WTC11 (cell line): Measurements from ENCODE around the gene TREM2. TPM values are rescaled to one million over a fixed set of nuclear protein-coding genes. Genes with fewer than 3 reads are reported as not detected.

Experiments used
- ATAC-seq: fragments of 200-7000 bp; cut with Tn5 transposase; 2 replicates; pipeline ENCODE4 v1.10.0; 2021; ENCODE audit warnings: mild to moderate bottlenecking, moderate library complexity
- CTCF ChIA-PET: fragments of 300-600 bp; sonication (Branson Sonifier 250); formaldehyde crosslinking; loops from one replicate; lab custom pipeline; 2021; ENCODE audit warnings: antibody characterized with exemption; lab: Charles Lee
- POLR2A ChIA-PET: fragments of 350-600 bp; sonication (Branson Sonifier 250); formaldehyde crosslinking; loops from one replicate; lab custom pipeline; 2021; ENCODE audit warnings: antibody characterized with exemption; lab: Charles Lee
- DNase-seq: peaks from one replicate; pipeline ENCODE4 v3.0.0; 2021; ENCODE audit warnings: low spot score
- H3K27ac Mint-ChIP-seq: 2 replicates; pipeline ENCODE4 v1.8.0; 2021; ENCODE audit warnings: mixed read lengths
- H3K27me3 Mint-ChIP-seq: 2 replicates; pipeline ENCODE4 v1.8.0; 2021; ENCODE audit warnings: low read depth, mild to moderate bottlenecking, moderate library complexity, mixed read lengths
- H3K36me3 Mint-ChIP-seq: 2 replicates; pipeline ENCODE4 v1.8.0; 2021; ENCODE audit warnings: mixed read lengths
- H3K4me1 Mint-ChIP-seq: 2 replicates; pipeline ENCODE4 v1.8.0; 2022; ENCODE audit warnings: mixed read lengths
- H3K4me3 Mint-ChIP-seq: 2 replicates; pipeline ENCODE4 v1.8.0; 2021; ENCODE audit warnings: mild to moderate bottlenecking, moderate library complexity, mixed read lengths
- H3K9me3 Mint-ChIP-seq: 2 replicates; pipeline ENCODE4 v1.8.0; 2021; ENCODE audit warnings: mixed read lengths
- AFF4 ChIP-seq: sonication (generic); formaldehyde crosslinking; IDR thresholded peaks from 2 replicates; pipeline ENCODE4 v1.8.1; 2023; ENCODE audit warnings: mild to moderate bottlenecking, missing genetic modification reagents, borderline replicate concordance
- ATF3 ChIP-seq: sonication (generic); formaldehyde crosslinking; conservative IDR thresholded peaks from 2 replicates; pipeline ENCODE4 v1.8.1; 2022; ENCODE audit warnings: mild to moderate bottlenecking, missing genetic modification reagents
- CREM ChIP-seq: sonication (generic); formaldehyde crosslinking; IDR thresholded peaks from 2 replicates; pipeline ENCODE4 v1.8.1; 2022; ENCODE audit warnings: mild to moderate bottlenecking, missing genetic modification reagents, moderate library complexity
- CTCF ChIP-seq: fragments of 200-600 bp; IDR thresholded peaks from 2 replicates; pipeline ENCODE4 v1.8.0; 2022; ENCODE audit warnings: antibody characterized with exemption
- E2F5 ChIP-seq: sonication (generic); formaldehyde crosslinking; IDR thresholded peaks from 2 replicates; pipeline ENCODE4 v1.8.1; 2022; ENCODE audit warnings: mild to moderate bottlenecking, moderate library complexity, missing genetic modification reagents
- FOXP1 ChIP-seq: sonication (generic); formaldehyde crosslinking; IDR thresholded peaks from 2 replicates; pipeline ENCODE4 v1.8.0; 2022; ENCODE audit warnings: missing genetic modification reagents, mild to moderate bottlenecking, moderate library complexity, borderline replicate concordance
- IRF2 ChIP-seq: sonication (generic); formaldehyde crosslinking; IDR thresholded peaks from 2 replicates; pipeline ENCODE4 v1.8.0; 2022; ENCODE audit warnings: low read depth, missing genetic modification reagents, borderline replicate concordance
- JAZF1 ChIP-seq: fragments of 250-450 bp; sonication (Bioruptor Pico); IDR thresholded peaks from 2 replicates; pipeline ENCODE4 v1.9.0; 2021; ENCODE audit warnings: moderate library complexity, mild to moderate bottlenecking, inconsistent platforms
- MAX ChIP-seq: sonication (generic); formaldehyde crosslinking; IDR thresholded peaks from 2 replicates; pipeline ENCODE4 v1.8.0; 2022; ENCODE audit warnings: mild to moderate bottlenecking, missing genetic modification reagents
- NFATC4 ChIP-seq: fragments of 250-450 bp; sonication (Bioruptor Pico); IDR thresholded peaks from 2 replicates; pipeline ENCODE4 v1.9.0; 2021; ENCODE audit warnings: mild to moderate bottlenecking
- NR3C1 ChIP-seq: sonication (generic); formaldehyde crosslinking; conservative IDR thresholded peaks from 2 replicates; pipeline ENCODE4 v1.8.1; 2023; ENCODE audit warnings: low read depth, mild to moderate bottlenecking, missing genetic modification reagents
- OVOL2 ChIP-seq: fragments of 250-450 bp; sonication (Bioruptor Pico); IDR thresholded peaks from 2 replicates; pipeline ENCODE4 v1.9.0; 2021; ENCODE audit warnings: mild to moderate bottlenecking, borderline replicate concordance
- PRRX2 ChIP-seq: fragments of 250-450 bp; sonication (Bioruptor Pico); IDR thresholded peaks from 2 replicates; pipeline ENCODE4 v1.8.0; 2021; ENCODE audit warnings: mild to moderate bottlenecking
- SMAD4 ChIP-seq: sonication (generic); formaldehyde crosslinking; IDR thresholded peaks from 2 replicates; pipeline ENCODE4 v1.8.0; 2022; ENCODE audit warnings: mild to moderate bottlenecking, missing genetic modification reagents
- TEAD1 ChIP-seq: sonication (generic); formaldehyde crosslinking; IDR thresholded peaks from 2 replicates; pipeline ENCODE4 v1.8.0; 2022; ENCODE audit warnings: mild to moderate bottlenecking, missing genetic modification reagents
- USF1 ChIP-seq: sonication (generic); formaldehyde crosslinking; IDR thresholded peaks from 2 replicates; pipeline ENCODE4 v1.8.0; 2022; ENCODE audit warnings: mild to moderate bottlenecking, missing genetic modification reagents
- ZBTB21 ChIP-seq: sonication (generic); formaldehyde crosslinking; IDR thresholded peaks from 2 replicates; pipeline ENCODE4 v1.8.1; 2023; ENCODE audit warnings: mild to moderate bottlenecking, missing genetic modification reagents, borderline replicate concordance
- ZNF416 ChIP-seq: fragments of 250-450 bp; sonication (Bioruptor Pico); IDR thresholded peaks from 2 replicates; pipeline ENCODE4 v1.9.0; 2021; ENCODE audit warnings: mild to moderate bottlenecking, inconsistent platforms
- ZNF512 ChIP-seq: sonication (generic); formaldehyde crosslinking; IDR thresholded peaks from 2 replicates; pipeline ENCODE4 v1.8.1; 2022; ENCODE audit warnings: missing genetic modification reagents, borderline replicate concordance
- total RNA-seq: library from RNA; stranded (reverse); gene quantifications from 3 replicates; pipeline ENCODE4 v1.2.3, GENCODE V29; 2021

The TREM2 gene
- total RNA-seq, 1 experiment from 2014 or later, result not detected

GRCh38 chr6:41193884-41194283 lies 31.0 kb upstream of the TREM2 start:
- H3K4me1 Mint-ChIP-seq, result peaks cover 7% of the 10 kb centered on the region
- CTCF ChIA-PET, result no interaction called here
- peaks cover 16% of the 10 kb centered on the region for H3K36me3 Mint-ChIP-seq
- no peak overlapping the region for H3K4me3 Mint-ChIP-seq
- H3K27ac Mint-ChIP-seq, result no peak overlapping the region
- H3K9me3 Mint-ChIP-seq, result peaks cover 14% of the 10 kb centered on the region
- peaks cover 7% of the 10 kb centered on the region for H3K27me3 Mint-ChIP-seq
- no peak for TF ChIP-seq NFATC4 (CRISPR knock-in tag)
- TF ChIP-seq AFF4, result no peak
- TF ChIP-seq ZNF416 (CRISPR knock-in tag), result no peak
- TF ChIP-seq PRRX2 (CRISPR knock-in tag), result no peak
- TF ChIP-seq OVOL2 (CRISPR knock-in tag), result no peak
- TF ChIP-seq USF1, result no peak
- no peak for TF ChIP-seq FOXP1
- TF ChIP-seq SMAD4 (CRISPR knock-in tag), result no peak
- no peak for TF ChIP-seq CREM
- TF ChIP-seq ATF3, result no peak
- no peak for TF ChIP-seq IRF2 (CRISPR knock-in tag)
- DNase-seq, result no peak
- no peak for ATAC-seq
- POLR2A ChIA-PET, result no interaction called here

- H3K27me3 Mint-ChIP-seq, result peaks cover 6% of the 10 kb centered on the region
- DNase-seq (no peak), ATAC-seq (no peak)
- H3K9me3 Mint-ChIP-seq, result peaks cover 18% of the 10 kb centered on the region
- H3K27ac Mint-ChIP-seq, result no peak overlapping the region
- H3K4me3 Mint-ChIP-seq, result no peak overlapping the region
- CTCF ChIA-PET, result interaction anchor here (1.8 kb wide), 1 partner anchor 82 kb away, joined by 6 read pairs; no protein-coding TSS in a partner anchor
- peaks cover 7% of the 10 kb centered on the region for H3K4me1 Mint-ChIP-seq
- TF ChIP-seq TEAD1 (CRISPR knock-in tag) (no peak), PRRX2 (CRISPR knock-in tag) (no peak), JAZF1 (CRISPR knock-in tag) (no peak), ZNF512 (CRISPR knock-in tag) (no peak), E2F5 (CRISPR knock-in tag) (no peak)
- POLR2A ChIA-PET, result no interaction called here
- H3K36me3 Mint-ChIP-seq, result peaks cover 18% of the 10 kb centered on the region
These were observed 30.3 kb upstream of the TREM2 start for GRCh38 chr6:41193171-41193734.

- H3K27ac Mint-ChIP-seq, result no peak overlapping the region
- peaks cover 5% of the 10 kb centered on the region for H3K27me3 Mint-ChIP-seq
- peaks cover 1% of the 10 kb centered on the region for H3K4me1 Mint-ChIP-seq
- H3K9me3 Mint-ChIP-seq, result peaks cover 18% of the 10 kb centered on the region
- ATAC-seq, result peak; percentile 98
- no peak for TF ChIP-seq MAX (CRISPR knock-in tag)
- peak; percentile 79 for TF ChIP-seq CTCF
- TF ChIP-seq NR3C1 (CRISPR knock-in tag), result no peak
- TF ChIP-seq ZBTB21 (CRISPR knock-in tag), result no peak
- TF ChIP-seq, all 79 proteins: peak for 1
- ChIA-PET CTCF (interaction anchor here (0.6 to 2.1 kb wide), 55 partner anchors 9 to 546 kb away, joined by 3 to 77 read pairs (median 5); partner anchors contain the start of genes NCR2, NFYA, TREML1 and TREML2), POLR2A (no interaction called here)
- no peak overlapping the region for H3K4me3 Mint-ChIP-seq
- DNase-seq, result peak; percentile 81
- peaks cover 18% of the 10 kb centered on the region for H3K36me3 Mint-ChIP-seq
These were observed 28.7 kb upstream of the TREM2 start for GRCh38 chr6:41191569-41191968.
